NCI-H774 (cell line): ENCODE measurements around the gene C11orf65.
A peak's percentile ranks its signal among the peaks of the same experiment; 100 is the strongest.

Source experiments
- DNase-seq: peaks from one replicate; lab custom pipeline; 2025; lab: John Stamatoyannopoulos, UW

C11orf65 gene

DNA sequence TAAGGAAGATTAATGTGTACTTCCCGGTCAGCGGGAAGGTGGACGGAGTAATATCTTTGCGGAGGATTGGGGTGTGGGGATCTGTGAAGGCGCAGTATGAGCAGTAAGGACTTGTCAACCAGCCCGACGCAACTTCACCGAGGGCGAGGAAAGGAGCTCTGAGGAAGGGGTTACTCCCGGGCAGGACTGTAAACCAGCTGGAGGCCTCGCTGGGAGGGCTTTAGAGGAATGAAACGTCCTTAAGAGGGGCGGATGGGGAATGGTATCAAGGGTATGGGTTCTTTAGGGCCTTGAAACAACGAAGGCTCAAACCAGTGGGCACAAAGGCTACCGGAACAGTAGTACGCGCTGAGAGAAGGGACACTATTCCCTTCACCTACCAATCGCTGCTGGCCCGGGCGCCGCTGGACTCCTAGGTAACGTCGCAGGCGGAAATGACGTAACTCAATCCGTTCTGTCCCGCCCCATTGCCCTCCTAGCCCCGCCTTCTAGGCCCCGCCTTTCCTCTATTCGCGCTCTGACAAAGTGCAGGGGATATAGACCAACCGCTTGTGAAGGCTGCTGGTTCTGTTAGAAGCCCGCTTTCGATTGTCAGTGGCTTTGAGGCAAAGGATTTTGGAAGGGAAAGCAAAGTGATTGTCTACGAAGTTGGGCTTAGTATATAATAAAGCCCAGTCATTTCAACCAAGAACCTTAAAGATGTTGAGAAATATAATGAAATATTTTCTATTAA is at the start of gene C11orf65:
TSS of gene C11orf65 (minus strand) at position 439 of the 733 bp plus-strand sequence. CDS start 5,970 bp downstream, outside the sequence.
- DNase-seq, result peak; percentile 97

DNA sequence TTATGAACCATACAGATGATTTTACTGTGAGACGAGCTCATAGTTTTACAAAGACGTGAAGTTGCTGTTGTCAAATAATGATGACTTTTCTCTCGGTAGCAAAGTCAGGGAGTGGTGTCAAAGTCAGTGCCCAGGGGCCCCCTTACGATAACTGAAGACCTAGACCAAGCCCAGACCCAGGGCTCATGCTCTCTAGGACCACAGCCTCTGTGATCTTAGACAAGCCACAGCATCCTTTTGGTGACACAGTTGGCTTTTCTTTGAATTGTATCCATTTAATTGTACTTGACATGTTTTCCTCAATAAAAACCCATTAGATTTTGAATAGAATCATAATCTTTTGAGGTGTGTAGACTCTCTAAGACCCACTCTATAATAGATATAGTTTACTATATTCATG is 48.8 kb upstream of the C11orf65 start:
- no peak for DNase-seq

- no peak for DNase-seq
Measured at GRCh38 chr11:108512708-108513107, 45.4 kb upstream of the C11orf65 start.

GRCh38 chr11:108511851-108512474 is 44.6 kb upstream of the C11orf65 start:
- DNase-seq, result no peak

GRCh38 chr11:108508653-108509593 is 41.6 kb upstream of the C11orf65 start:
- DNase-seq, result no peak

DNA sequence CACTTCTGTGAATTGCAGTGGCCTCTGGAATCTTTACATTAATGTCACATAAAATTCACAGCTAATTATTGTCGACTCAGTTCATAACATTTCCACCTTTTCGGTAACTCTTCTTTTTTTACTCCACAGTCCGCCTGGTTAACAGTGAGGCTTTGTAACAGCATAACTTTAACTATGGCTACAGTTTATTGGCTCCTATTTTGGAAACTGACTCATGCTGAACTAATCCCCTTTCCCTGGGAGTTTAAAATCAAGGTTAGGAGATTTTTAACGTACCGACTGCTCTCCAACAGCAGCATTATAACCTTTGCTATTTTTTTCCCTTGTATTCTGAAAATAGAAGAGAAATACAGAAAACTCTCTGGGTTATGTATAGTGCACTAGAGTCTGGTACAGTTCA is 34.1 kb upstream of the C11orf65 start:
- DNase-seq, result no peak

DNA sequence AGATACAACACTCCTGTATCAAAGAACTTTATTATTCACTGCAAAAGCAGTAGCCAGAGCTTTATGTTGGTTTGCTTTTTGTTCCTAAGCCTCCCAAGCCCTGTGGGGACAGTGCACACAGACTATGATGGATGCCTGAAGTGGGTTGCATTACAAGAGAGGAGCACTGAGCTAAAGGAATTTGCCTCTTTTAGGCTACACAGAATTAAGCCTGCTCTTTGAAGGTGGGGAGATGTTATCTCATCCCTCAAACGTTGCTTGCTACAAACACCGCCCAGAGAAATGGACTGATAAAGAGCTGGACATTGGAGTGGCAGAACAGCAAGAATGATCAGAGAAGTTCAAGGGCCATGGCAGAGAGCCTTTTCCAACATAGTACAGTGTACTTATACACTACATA is 33.4 kb upstream of the C11orf65 start:
- no peak for DNase-seq

DNA sequence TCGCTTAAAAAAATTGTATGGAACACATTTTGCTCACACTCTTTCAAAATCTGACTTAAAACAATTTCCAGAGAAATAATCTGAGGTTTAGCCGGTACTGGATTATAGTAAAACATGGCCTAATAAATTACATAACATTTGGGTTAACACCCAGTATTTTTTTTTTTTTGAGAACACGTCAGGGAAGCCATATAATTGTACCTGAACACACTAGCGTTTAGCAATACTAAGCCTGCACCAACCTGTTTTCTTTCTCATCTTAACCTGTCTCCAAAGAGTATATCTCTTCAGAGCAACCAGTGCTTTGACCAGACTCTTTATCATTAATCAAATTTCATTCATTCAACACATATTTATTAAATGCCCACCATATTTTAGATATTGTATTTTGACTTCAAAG is 32.8 kb upstream of the C11orf65 start:
- DNase-seq, result no peak

DNA sequence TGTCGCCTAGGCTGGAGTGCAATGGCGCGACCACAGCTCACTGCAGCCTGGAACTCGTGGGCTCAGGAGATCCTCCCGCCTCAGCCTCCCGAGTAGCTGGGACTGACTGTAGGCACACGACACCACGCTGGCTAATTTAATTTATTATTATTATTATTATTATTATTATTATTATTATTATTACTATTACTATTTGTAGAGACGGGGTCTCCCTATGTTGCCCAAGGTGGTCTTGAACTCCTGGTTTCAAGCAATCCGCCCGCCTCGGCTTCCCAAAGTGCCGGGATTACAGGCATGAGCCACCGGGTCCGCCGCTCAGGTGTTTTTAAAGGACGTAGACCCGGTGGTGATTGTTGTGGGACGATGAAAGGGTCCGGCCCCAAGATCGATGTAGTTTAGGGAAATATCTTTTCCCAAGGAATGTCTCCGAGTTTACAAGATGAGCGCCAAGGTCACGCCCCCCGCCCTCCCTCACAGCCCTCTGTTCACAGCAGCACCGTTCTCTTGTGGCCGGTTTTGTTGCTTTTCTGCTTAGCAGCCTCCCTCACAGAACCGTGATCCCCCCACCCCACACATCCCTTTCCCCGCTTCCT is 31.6 kb upstream of the C11orf65 start:
- no peak for DNase-seq

- DNase-seq, result peak; percentile 72
Measured at GRCh38 chr11:108498046-108498815, 30.9 kb upstream of the C11orf65 start, which contains the start of gene POGLUT3. TSS of gene POGLUT3 (minus strand) at chr11:108498384. CDS start at chr11:108498366, 18 bp downstream.

DNA sequence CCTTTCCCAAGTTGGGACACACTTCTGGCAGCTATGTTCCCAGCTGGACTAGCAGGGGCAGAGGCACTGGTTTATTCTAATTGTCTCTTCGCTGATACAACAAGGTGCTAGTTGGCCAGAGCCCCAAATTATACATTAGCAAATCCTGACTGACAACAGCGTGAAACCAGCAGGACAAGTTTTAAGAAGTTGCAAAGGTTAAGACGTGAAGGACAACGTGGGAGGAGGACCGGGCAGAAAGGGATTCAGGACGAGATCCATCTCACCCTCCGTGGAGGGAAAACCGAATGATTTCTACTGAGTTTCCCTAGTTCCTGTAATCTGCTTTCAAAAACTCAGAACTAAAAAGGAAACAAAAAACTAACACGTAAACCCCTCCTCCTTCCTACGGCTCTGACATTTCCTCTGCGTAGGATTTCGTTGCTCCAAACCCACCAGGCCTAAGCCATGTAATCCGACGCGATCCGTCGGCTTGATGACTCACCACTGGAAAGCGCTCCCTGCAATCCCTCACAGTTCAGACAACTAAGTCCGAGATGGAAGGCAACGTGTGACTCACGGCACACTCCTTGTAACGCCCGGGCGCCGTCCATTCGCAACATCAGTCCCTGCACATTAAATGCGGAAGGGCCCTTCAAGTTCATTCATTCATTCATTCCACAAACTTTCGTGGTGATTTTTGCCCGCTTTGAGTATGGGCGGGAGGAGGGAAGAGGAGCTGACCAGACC is 30.2 kb upstream of the C11orf65 start:
- DNase-seq, result peak; percentile 73

GRCh38 chr11:108496643-108497256 is 29.4 kb upstream of the C11orf65 start:
- DNase-seq, result no peak

GRCh38 chr11:108495326-108495725 is 28.0 kb upstream of the C11orf65 start:
- no peak for DNase-seq

DNA sequence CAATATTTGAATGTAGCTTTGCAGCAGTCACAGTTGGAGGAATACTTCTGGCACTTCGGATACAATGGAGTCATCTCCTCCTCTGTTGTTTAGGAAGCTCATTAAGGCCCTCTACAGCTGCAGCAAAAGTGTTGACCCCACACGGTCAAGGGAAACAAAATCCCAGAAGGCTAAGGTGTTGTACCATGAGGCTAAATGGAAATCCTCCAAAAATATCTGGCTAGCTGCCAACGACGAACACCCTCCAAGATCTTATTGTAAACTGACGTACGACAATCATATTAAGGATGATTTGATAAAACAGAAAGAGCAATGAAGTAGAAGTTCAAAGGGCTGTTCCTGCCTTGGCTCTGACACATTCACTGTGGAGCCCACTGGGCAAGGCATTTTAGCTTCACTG is 26.9 kb upstream of the C11orf65 start:
- DNase-seq, result no peak

GRCh38 chr11:108491936-108492335 is 24.6 kb upstream of the C11orf65 start:
- no peak for DNase-seq

- no peak for DNase-seq
Measured at GRCh38 chr11:108486828-108487227, 19.5 kb upstream of the C11orf65 start.

- no peak for DNase-seq
Measured at GRCh38 chr11:108486331-108486730, 19.0 kb upstream of the C11orf65 start.

DNA sequence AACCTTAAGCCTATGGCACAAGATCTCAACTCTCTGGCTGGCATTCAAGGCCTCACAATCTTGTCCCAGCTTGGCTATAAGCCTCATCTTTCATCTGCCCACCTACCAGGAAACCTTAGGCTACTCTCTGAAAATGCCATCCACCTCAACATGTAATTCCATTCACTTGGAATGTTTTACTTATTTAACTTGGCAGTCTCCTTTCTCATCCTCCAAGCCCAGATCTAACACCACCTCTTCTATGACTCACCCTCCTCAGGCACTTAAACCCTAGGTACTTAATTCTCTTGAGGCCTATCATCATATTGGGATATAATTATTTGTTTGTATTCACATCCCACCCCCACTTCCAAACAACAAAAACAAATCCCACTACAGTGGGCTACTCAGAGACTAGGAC is 15.8 kb upstream of the C11orf65 start:
- DNase-seq, result no peak

DNA sequence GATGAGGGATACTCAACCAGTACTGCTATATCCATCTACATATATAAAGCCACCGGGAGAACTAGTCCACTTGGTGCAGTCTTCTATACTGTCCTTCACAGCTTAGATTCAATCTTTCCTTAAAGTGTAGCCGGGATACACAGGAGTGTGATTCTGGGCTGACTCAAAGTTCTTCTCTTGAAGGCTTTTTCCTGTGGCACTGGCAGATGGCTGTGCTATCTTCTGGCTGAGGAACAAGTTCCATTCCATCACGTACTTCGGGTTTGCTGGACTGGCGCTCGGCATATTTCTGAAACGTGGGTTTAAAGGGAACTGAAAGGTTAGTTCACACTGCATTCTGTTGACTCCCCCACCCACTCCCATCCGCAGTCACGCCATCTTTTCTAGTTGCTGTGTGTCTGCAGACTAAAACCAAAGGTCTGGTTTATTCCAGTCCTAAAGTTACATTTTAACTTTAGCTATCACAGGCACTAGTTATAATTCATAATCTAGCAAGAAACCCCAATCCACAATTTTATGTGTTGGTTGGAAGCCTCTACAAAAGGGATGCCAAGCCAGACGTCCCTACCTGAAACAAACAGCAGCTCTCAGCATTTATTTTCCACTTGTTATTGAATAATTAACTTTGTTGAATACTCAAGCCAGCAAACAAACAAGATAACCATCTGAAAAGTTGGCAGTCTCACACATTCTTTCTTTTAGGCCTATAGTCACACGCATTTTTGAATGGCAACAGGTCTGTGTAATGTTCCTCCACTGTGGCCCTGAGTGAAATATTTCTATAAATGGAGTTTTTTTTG is 7.5 kb upstream of the C11orf65 start:
- DNase-seq, result no peak
